ACC112 (cell line): ENCODE data around the gene ITSN2.

Source experiments
- H2AFZ ChIP-seq: fragments of 200-600 bp; sonication (generic); one replicate; pipeline ENCODE4 v1.6.0; 2017; ENCODE audit warnings: antibody characterized with exemption, low read length; ENCODE audit not compliant: unreplicated experiment
- H3K27ac ChIP-seq: fragments of 200-600 bp; sonication (generic); 2 replicates; pipeline ENCODE4 v1.5.1; 2014; ENCODE audit warnings: low read depth, mild to moderate bottlenecking, antibody characterized with exemption, low read length, moderate library complexity
- H3K27me3 ChIP-seq: fragments of 200-600 bp; sonication (generic); 2 replicates; pipeline ENCODE4 v1.6.1; 2014; ENCODE audit warnings: mild to moderate bottlenecking, antibody characterized with exemption, low read length, moderate library complexity, mixed read lengths; ENCODE audit not compliant: insufficient read depth
- H3K36me3 ChIP-seq: fragments of 200-600 bp; sonication (generic); 2 replicates; pipeline ENCODE4 v1.6.1; 2016; ENCODE audit warnings: mild to moderate bottlenecking, antibody characterized with exemption, low read length, moderate library complexity, mixed read lengths; ENCODE audit not compliant: insufficient read depth
- H3K4me1 ChIP-seq: fragments of 200-600 bp; sonication (generic); one replicate; pipeline ENCODE4 v1.6.1; 2016; ENCODE audit warnings: low read length, mixed read lengths; ENCODE audit not compliant: insufficient read depth, unreplicated experiment, control insufficient read depth
- H3K4me3 ChIP-seq: fragments of 200-600 bp; sonication (generic); 2 replicates; pipeline ENCODE4 v1.5.1; 2014; ENCODE audit warnings: mild to moderate bottlenecking, low read depth, low read length
- H3K79me2 ChIP-seq: fragments of 200-600 bp; sonication (generic); one replicate; pipeline ENCODE4 v1.6.0; 2016; ENCODE audit warnings: low read length; ENCODE audit not compliant: control insufficient read depth, unreplicated experiment, insufficient read depth

Gene ITSN2

DNA sequence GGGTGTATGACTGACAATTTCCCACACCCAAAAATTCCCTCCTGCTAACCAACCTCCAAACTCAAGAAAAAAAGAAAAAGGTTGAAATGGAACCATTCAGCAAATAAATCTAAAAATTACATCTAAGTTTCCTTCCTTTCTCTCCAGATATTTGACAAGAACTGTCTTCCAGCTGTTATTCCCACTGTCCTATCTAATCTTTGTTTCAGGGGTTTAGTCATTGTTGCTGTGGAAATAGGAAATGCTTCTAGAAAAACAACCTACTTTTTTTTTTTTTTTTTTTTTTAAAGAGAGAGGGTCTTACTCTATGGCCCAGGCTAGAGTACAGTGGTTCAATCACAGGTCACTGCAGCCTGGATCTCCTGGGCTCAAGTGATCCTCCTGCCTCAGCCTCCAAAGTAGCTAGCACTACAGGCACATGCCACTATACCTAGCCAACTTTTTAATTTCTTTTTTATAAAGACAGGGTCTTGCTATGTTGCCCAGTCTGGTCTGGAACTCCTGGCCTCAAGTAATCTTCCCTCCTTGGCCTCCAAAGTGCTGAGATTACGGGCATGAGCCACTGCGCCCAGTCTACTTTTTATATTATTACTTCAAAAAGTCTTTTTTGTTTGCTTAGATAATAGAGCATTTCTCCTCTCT lies 88.1 kb downstream of the ITSN2 start:
- Histone ChIP-seq H3K4me3 (no peak overlapping the region), H3K36me3 (peaks cover 19% of the 10 kb centered on the region), H3K79me2 (no peaks in the 10 kb centered on the region), H3K4me1 (peaks cover 21% of the 10 kb centered on the region), H3K27me3 (no peaks in the 10 kb centered on the region), H2AFZ (no peak overlapping the region), H3K27ac (no peak overlapping the region)

DNA sequence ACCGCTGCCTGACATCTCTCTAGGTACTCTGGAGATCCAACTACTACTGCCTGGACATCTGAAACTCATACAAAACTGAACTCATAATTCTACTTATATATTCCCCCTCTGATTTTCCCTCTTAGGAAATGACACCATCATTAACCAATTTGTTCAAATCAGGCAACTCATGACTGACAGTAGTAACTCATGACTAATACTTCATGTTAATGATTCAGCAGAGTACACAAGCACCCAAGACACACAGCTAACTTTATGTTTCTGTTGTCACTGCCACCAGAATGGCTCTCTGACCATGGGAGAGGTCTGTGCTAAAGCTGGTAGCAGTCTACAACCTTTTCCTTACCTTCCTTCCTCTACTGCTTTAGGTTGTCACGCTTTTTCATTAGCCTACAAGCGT lies 91.1 kb downstream of the ITSN2 start:
- Histone ChIP-seq H3K4me3 (no peak overlapping the region), H3K27me3 (no peaks in the 10 kb centered on the region), H3K27ac (peak overlapping the region; percentile 63), H3K36me3 (peaks cover 18% of the 10 kb centered on the region), H3K4me1 (peaks cover 30% of the 10 kb centered on the region), H3K79me2 (no peaks in the 10 kb centered on the region), H2AFZ (no peak overlapping the region)

GRCh38 chr2:24265212-24265611 lies 95.1 kb downstream of the ITSN2 start:
- no peaks in the 10 kb centered on the region for H3K27me3 ChIP-seq
- H3K36me3 ChIP-seq: peaks cover 12% of the 10 kb centered on the region
- H3K79me2 ChIP-seq: no peaks in the 10 kb centered on the region
- H2AFZ ChIP-seq: no peak overlapping the region
- H3K27ac ChIP-seq: no peak overlapping the region
- H3K4me1 ChIP-seq: peaks cover 53% of the 10 kb centered on the region
- no peak overlapping the region for H3K4me3 ChIP-seq

GRCh38 chr2:24262421-24262970 lies 97.8 kb downstream of the ITSN2 start:
- H2AFZ ChIP-seq: no peak overlapping the region
- peaks cover 38% of the 10 kb centered on the region for H3K4me1 ChIP-seq
- peak overlapping the region; percentile 32; the same call in 1 of the 2 replicates for H3K4me3 ChIP-seq
- H3K27ac ChIP-seq: peak overlapping the region; percentile 32; the same call in 1 of the 2 replicates
- H3K27me3 ChIP-seq: no peaks in the 10 kb centered on the region
- peaks cover 14% of the 10 kb centered on the region for H3K36me3 ChIP-seq
- no peaks in the 10 kb centered on the region for H3K79me2 ChIP-seq

DNA sequence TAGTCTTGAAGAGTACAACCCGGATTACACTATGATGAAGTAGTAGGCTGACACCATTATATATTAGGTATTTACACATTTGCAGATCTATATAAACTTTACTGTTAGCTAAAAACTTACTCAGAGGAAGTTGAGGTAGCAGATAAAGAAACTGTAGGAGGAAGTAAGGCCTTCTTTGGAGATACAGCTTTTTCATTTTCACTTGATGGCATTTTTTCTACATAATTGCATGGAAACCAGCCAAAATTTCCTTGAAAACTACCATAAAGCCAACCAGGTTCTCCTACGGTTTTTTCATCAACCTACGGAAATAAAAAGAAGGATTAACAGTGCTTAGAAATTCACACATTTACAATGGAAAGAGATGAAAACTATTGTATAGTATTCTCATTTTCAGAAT lies 98.9 kb downstream of the ITSN2 start:
- Histone ChIP-seq H3K36me3 (peaks cover 14% of the 10 kb centered on the region), H3K79me2 (no peaks in the 10 kb centered on the region), H2AFZ (no peak overlapping the region), H3K27ac (no peak overlapping the region), H3K27me3 (no peaks in the 10 kb centered on the region), H3K4me1 (peaks cover 38% of the 10 kb centered on the region), H3K4me3 (no peak overlapping the region)

- Histone ChIP-seq H3K27me3 (no peaks in the 10 kb centered on the region), H3K4me3 (no peak overlapping the region), H2AFZ (no peak overlapping the region), H3K4me1 (peaks cover 29% of the 10 kb centered on the region), H3K36me3 (peaks cover 11% of the 10 kb centered on the region), H3K27ac (no peak overlapping the region), H3K79me2 (no peaks in the 10 kb centered on the region)
Observed at GRCh38 chr2:24259316-24259715, 101.0 kb downstream of the ITSN2 start.

- H3K79me2 ChIP-seq: no peaks in the 10 kb centered on the region
- no peak overlapping the region for H2AFZ ChIP-seq
- H3K4me3 ChIP-seq: no peak overlapping the region
- peaks cover 23% of the 10 kb centered on the region for H3K4me1 ChIP-seq
- peaks cover 11% of the 10 kb centered on the region for H3K36me3 ChIP-seq
- H3K27ac ChIP-seq: no peak overlapping the region
- no peaks in the 10 kb centered on the region for H3K27me3 ChIP-seq
Observed at GRCh38 chr2:24258718-24259117, 101.6 kb downstream of the ITSN2 start.

- peaks cover 16% of the 10 kb centered on the region; the same call in 1 of the 2 replicates for H3K36me3 ChIP-seq
- no peak overlapping the region for H3K27ac ChIP-seq
- peaks cover 6% of the 10 kb centered on the region for H3K4me1 ChIP-seq
- no peaks in the 10 kb centered on the region for H3K27me3 ChIP-seq
- H2AFZ ChIP-seq: no peak overlapping the region
- H3K4me3 ChIP-seq: no peak overlapping the region
- H3K79me2 ChIP-seq: no peaks in the 10 kb centered on the region
Observed at GRCh38 chr2:24253303-24253919, 106.9 kb downstream of the ITSN2 start.

- Histone ChIP-seq H2AFZ (no peak overlapping the region), H3K4me3 (no peak overlapping the region), H3K36me3 (peaks cover 30% of the 10 kb centered on the region; the same call in 1 of the 2 replicates), H3K4me1 (no peaks in the 10 kb centered on the region), H3K27me3 (no peaks in the 10 kb centered on the region), H3K79me2 (no peaks in the 10 kb centered on the region), H3K27ac (no peak overlapping the region)
Observed at GRCh38 chr2:24247592-24247991, 112.7 kb downstream of the ITSN2 start.

DNA sequence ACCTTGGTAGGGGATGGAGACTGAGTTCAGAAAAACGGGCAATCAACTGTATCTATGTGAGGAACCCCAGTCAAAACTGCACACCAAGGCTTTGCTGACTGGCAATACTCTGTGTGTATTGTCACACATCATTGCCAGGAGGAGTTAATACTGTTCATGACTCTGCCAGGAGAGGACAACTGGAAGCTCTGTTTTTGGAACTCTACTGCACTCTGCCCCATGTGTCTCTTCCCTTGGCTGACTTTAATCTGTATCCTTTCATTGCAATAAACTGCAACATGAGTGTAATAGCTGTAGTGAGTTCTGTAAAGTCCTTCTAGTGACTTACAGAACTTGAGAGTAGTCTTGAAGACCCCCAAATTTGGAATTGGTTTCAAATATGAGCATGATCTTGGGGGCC lies 113.2 kb downstream of the ITSN2 start:
- Histone ChIP-seq H3K79me2 (no peaks in the 10 kb centered on the region), H2AFZ (no peak overlapping the region), H3K27me3 (no peaks in the 10 kb centered on the region), H3K27ac (no peak overlapping the region), H3K36me3 (peaks cover 28% of the 10 kb centered on the region; the same call in 1 of the 2 replicates), H3K4me1 (no peaks in the 10 kb centered on the region), H3K4me3 (no peak overlapping the region)
